Ectodermal cell (in vitro differentiated cells): ENCODE data around the gene PHC2.

ENCODE experiments used
- H3K27ac ChIP-seq: 2 replicates; pipeline ENCODE4 v1.7.0; 2013; ENCODE audit warnings: mild to moderate bottlenecking, low read depth, low read length; ENCODE audit not compliant: insufficient read depth, poor library complexity, severe bottlenecking
- H3K27me3 ChIP-seq: 2 replicates; pipeline ENCODE4 v1.7.0; 2013; ENCODE audit warnings: mild to moderate bottlenecking, low read length; ENCODE audit not compliant: insufficient read depth, control insufficient read depth, poor library complexity, severe bottlenecking
- H3K36me3 ChIP-seq: one replicate; pipeline ENCODE4 v1.7.0; 2013; ENCODE audit warnings: low read length; ENCODE audit not compliant: control insufficient read depth, insufficient read depth
- H3K4me1 ChIP-seq: one replicate; pipeline ENCODE4 v1.7.0; 2013; ENCODE audit warnings: low read length; ENCODE audit not compliant: control insufficient read depth, insufficient read depth
- H3K4me3 ChIP-seq: 2 replicates; pipeline ENCODE4 v1.7.0; 2013; ENCODE audit warnings: low read depth, low read length, control low read depth; ENCODE audit not compliant: insufficient read depth
- H3K9me3 ChIP-seq: 2 replicates; pipeline ENCODE4 v1.7.0; 2013; ENCODE audit warnings: mild to moderate bottlenecking, low read length, moderate library complexity; ENCODE audit not compliant: control insufficient read depth
- WGBS, 2 experiments: methylation state at CpG; one replicate each; pipeline ENCODE4 v1.1.7; 2013; ENCODE audit warnings: missing lambda C conversion rate in 2 of 2; 5-methylcytosine and 5-hydroxymethylcytosine counted together

Gene PHC2

DNA sequence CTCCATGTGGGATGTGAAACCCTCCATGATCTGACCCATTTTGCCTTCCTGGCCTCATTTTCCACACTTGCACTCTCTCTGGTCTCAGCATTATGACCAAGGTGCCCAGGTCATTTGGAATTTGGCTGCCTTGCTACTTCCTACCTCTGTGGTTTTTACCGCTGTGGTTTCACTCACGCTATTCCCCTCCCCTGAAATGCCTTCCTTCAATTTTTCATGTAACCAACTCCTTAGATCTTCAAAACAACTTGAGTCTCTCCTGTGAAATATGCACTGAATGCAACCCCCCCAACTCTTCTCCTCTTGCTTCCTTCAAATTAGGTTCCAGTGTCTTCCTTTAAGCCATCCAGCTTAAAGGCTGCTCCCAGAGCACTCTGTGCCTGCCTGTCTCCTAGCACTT is 50.1 kb downstream of the PHC2 start:
- Histone ChIP-seq H3K4me3 (no peak overlapping the region), H3K36me3 (no peaks in the 10 kb centered on the region), H3K27me3 (no peaks in the 10 kb centered on the region), H3K27ac (no peak overlapping the region), H3K4me1 (peaks cover 12% of the 10 kb centered on the region), H3K9me3 (no peaks in the 10 kb centered on the region)
- 92 to 93% methylated on average over 2 of the region's 2 CpGs for WGBS, 2 experiments

- Histone ChIP-seq H3K27ac (no peak overlapping the region), H3K4me3 (no peak overlapping the region), H3K9me3 (no peaks in the 10 kb centered on the region), H3K27me3 (no peaks in the 10 kb centered on the region), H3K36me3 (no peaks in the 10 kb centered on the region), H3K4me1 (peaks cover 12% of the 10 kb centered on the region)
- 55 to 57% methylated on average over 10 of the region's 10 CpGs for WGBS, 2 experiments
These were observed 51.1 kb downstream of the PHC2 start for GRCh38 chr1:33379631-33380354.

DNA sequence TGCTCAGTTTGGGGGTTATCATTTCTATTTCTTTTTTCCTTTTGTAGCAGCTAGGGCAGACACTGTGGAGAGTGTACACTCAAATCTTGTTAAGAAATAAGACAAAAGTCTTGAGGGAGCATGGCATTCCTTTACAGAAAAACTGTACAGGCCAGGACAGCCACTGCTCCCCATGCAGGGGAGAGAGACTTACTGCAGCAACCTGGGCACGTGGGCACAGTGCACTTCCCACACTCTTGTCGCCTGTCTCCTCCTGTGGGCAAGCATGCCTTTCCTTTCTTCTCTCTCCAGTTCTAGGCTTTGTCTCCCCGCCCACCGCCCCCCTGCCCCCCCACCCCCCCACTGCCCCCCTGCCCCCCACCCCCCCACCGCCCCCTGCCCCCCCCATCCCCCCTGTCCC is 51.9 kb downstream of the PHC2 start:
- H3K36me3 ChIP-seq = no peaks in the 10 kb centered on the region
- 17 to 47% methylated on average over 1 to 2 of the region's 5 CpGs for WGBS, 2 experiments
- H3K4me1 ChIP-seq = peaks cover 12% of the 10 kb centered on the region
- no peaks in the 10 kb centered on the region for H3K27me3 ChIP-seq
- no peak overlapping the region for H3K4me3 ChIP-seq
- no peaks in the 10 kb centered on the region for H3K9me3 ChIP-seq
- no peak overlapping the region for H3K27ac ChIP-seq

DNA sequence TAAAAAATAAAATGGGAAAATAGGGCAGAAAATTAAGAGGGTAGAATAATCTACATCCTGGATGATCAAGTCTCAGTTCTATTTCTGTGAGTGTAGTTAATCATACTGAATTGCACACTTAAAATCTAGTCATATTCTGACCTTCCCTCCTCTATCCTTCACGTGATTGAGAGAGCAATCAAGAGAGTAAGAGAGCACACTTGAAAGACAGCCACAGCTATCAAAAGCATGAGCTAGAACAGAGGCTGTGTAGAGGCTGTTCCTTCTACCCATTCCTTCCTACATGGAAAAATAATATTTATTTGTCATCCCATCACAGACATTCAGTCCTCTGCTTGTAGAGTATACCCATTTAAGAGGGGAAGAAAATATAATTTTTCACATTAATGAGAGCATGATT is 52.4 kb downstream of the PHC2 start:
- Histone ChIP-seq H3K36me3 (no peaks in the 10 kb centered on the region), H3K4me3 (no peak overlapping the region), H3K27ac (no peak overlapping the region), H3K4me1 (peaks cover 12% of the 10 kb centered on the region), H3K27me3 (no peaks in the 10 kb centered on the region), H3K9me3 (no peaks in the 10 kb centered on the region)
- whole genome bisulfite sequencing, 2 experiments = 72 to 83% methylated on average over 1 of the region's 1 CpG

GRCh38 chr1:33377756-33378155 is 53.1 kb downstream of the PHC2 start:
- H3K9me3 ChIP-seq = no peaks in the 10 kb centered on the region
- 84 to 86% methylated on average over 1 of the region's 1 CpG for WGBS, 2 experiments
- H3K36me3 ChIP-seq = no peaks in the 10 kb centered on the region
- no peaks in the 10 kb centered on the region for H3K27me3 ChIP-seq
- H3K27ac ChIP-seq = no peak overlapping the region
- peaks cover 9% of the 10 kb centered on the region for H3K4me1 ChIP-seq
- H3K4me3 ChIP-seq = no peak overlapping the region

- no peaks in the 10 kb centered on the region for H3K27me3 ChIP-seq
- no peaks in the 10 kb centered on the region for H3K36me3 ChIP-seq
- H3K9me3 ChIP-seq = no peaks in the 10 kb centered on the region
- H3K4me3 ChIP-seq = no peak overlapping the region
- peaks cover 9% of the 10 kb centered on the region for H3K4me1 ChIP-seq
- H3K27ac ChIP-seq = no peak overlapping the region
- 98% methylated on average over 1 of the region's 1 CpG for WGBS, 2 experiments
These were observed 53.9 kb downstream of the PHC2 start for GRCh38 chr1:33377013-33377412.

DNA sequence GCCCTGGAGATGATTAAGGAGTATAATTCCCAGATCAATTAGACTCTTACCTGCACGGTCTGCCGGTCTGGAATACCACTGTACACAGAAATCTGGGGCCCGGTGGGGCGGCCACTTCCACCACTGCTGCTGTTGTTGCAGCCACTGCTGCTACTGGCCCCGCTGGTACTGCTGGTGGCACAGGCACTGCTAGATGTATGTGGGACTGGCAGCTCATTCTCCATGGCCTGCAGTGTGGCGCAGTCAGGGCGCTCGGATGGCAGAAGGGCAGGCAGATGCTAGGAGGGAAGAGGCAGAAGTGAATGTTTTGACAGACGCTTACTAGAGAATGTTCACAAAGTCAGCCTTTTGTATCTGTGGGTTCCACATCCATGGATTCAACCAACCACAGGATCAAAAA is 55.6 kb downstream of the PHC2 start:
- Histone ChIP-seq H3K36me3 (no peaks in the 10 kb centered on the region), H3K27ac (no peak overlapping the region), H3K4me1 (peaks cover 9% of the 10 kb centered on the region), H3K4me3 (no peak overlapping the region), H3K27me3 (no peaks in the 10 kb centered on the region), H3K9me3 (no peaks in the 10 kb centered on the region)
- WGBS, 2 experiments = 93 to 95% methylated on average over 9 of the region's 9 CpGs

GRCh38 chr1:33374336-33375105 is 56.4 kb downstream of the PHC2 start:
- 94 to 95% methylated on average over 5 of the region's 5 CpGs for WGBS, 2 experiments
- H3K27me3 ChIP-seq = no peaks in the 10 kb centered on the region
- no peaks in the 10 kb centered on the region for H3K9me3 ChIP-seq
- no peak overlapping the region for H3K27ac ChIP-seq
- H3K4me3 ChIP-seq = no peak overlapping the region
- peaks cover 9% of the 10 kb centered on the region for H3K4me1 ChIP-seq
- no peaks in the 10 kb centered on the region for H3K36me3 ChIP-seq

GRCh38 chr1:33373606-33374005 is 57.3 kb downstream of the PHC2 start:
- H3K4me3 ChIP-seq = no peak overlapping the region
- H3K4me1 ChIP-seq = peaks cover 9% of the 10 kb centered on the region
- no peaks in the 10 kb centered on the region for H3K36me3 ChIP-seq
- WGBS, 2 experiments = 88 to 90% methylated on average over 4 of the region's 4 CpGs
- H3K27me3 ChIP-seq = no peaks in the 10 kb centered on the region
- H3K27ac ChIP-seq = no peak overlapping the region
- no peaks in the 10 kb centered on the region for H3K9me3 ChIP-seq

GRCh38 chr1:33372677-33373076 is 58.2 kb downstream of the PHC2 start:
- Histone ChIP-seq H3K36me3 (no peaks in the 10 kb centered on the region), H3K4me1 (peaks cover 9% of the 10 kb centered on the region), H3K4me3 (no peak overlapping the region), H3K27ac (no peak overlapping the region), H3K9me3 (no peaks in the 10 kb centered on the region), H3K27me3 (no peaks in the 10 kb centered on the region)
- WGBS, 2 experiments = 61 to 73% methylated on average over 4 of the region's 4 CpGs
